Head of caudate nucleus (tissue), 42 donors: ENCODE data around the gene PEX14.

ENCODE experiments used
- DNase-seq, 42 donors: peaks; one replicate each; pipeline versions ENCODE4 v3.0.0 to v3.0.0-alpha.2; 2020 to 2021; ENCODE audit warnings: mixed read lengths in 7 of 42
- intact Hi-C: fragments of 100-400 bp; cut with DNase I; formaldehyde crosslinking; loops from one replicate; pipeline ENCODE4 v1.15.0; 2022

PEX14 gene

DNA sequence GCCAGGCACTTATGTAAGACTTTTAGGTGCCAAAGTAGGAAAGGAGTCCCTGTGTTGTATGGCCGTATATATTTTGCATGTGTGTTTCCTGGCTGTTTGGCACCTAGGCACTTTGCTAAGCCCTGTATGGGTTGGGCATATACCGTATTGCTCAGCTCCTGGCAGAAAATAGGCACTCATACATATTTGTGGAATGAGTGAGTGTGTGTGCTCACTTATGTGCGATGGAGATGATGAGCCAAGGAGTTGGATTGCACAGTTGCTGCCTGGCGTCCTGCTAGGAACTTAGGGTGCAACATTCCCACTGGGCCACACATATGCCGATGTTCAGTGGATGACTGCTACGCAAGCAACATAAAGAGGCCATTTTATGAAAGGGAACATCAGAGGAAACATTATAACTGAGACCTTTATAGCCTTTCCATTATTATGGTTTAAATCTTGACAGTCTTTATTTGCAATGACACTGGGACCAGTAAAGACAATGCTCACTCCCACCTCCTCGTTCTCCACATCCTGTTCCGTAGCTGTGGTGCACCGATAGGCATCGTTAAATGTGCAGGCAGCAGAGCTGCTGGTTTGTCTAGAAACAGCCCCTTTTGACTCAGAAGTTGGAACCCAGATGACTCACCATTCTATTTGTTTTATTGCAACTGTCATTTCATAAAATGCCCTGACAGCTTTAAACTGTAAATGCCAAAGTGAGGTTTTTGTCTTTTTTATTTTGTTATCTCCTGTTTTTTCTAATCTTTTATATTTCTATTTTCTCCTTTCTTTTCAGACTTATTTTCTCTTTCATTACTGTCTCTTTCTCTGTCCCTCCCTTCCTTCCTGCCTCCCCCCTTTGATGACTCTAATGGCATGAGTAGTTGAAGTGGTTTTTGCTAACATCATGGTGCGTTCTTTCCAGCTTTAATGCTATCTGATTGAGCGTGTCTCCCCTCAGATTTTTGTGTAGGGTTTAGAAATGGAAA, 36.1 kb downstream of the PEX14 start:
- intact Hi-C loops = loop anchor here (10.0 kb wide), 1 partner anchor 354 kb away; no protein-coding TSS in a partner anchor
- DNase-seq = peak in 11 of 42 donors; percentile 15 to 55 (median 32)

GRCh38 chr1:10511494-10511885, 36.7 kb downstream of the PEX14 start:
- intact Hi-C loops = loop anchor here (10.0 kb wide), 1 partner anchor 353 kb away; no protein-coding TSS in a partner anchor

GRCh38 chr1:10513199-10513598, 38.4 kb downstream of the PEX14 start:
- intact Hi-C loops = loop anchor here (10.0 kb wide), 1 partner anchor 352 kb away; no protein-coding TSS in a partner anchor

More at GRCh38 chr1:10511494-10511885, 36.7 kb downstream of the PEX14 start:
- no peak for DNase-seq

GRCh38 chr1:10514490-10515235, 39.9 kb downstream of the PEX14 start:
- intact Hi-C loops = loop anchor here (10.0 kb wide), 1 partner anchor 350 kb away; no protein-coding TSS in a partner anchor
- DNase-seq = peak in 3 of 42 donors; percentile 14 to 55 (median 22)

More at GRCh38 chr1:10513199-10513598, 38.4 kb downstream of the PEX14 start:
- no peak for DNase-seq

- intact Hi-C loops = loop anchor here (10.0 kb wide), 1 partner anchor 349 kb away; no protein-coding TSS in a partner anchor
Measured at GRCh38 chr1:10515301-10515975, 40.7 kb downstream of the PEX14 start.

DNA sequence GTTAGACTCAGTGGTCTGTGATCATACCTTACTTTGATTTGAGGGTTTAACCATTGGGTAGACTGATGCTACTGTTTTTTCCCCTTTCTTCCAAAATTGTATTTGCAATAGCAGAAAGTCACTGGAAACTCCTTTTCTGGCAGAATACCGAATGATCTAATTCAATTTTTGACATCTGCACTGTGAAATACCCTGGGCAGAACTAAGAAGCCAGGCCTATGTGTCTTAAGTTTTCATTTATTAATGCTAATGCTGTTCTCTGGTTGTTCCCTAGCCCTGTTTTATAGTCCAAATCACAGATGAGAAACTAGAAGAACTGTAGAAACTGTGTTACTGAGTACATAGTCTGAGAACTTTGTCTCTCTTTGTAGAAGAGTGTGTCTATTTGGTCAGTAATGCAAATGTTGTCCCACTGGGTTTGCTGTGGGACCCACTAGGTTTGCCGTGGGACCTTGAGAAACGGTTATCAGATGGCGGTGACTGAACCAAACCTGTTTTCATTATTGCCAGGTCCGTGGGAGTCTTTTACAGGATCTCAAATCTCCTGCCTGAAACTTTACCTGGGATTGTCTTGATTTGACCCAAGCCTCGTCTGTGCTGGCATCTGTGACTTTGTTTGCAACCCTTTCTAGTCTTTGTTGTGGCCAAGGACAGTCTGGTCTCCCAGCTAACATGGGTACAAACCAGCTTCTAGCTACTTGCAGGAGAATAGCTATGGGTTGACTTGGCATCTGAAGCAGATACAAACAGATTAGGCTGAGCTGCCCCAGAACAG, 41.4 kb downstream of the PEX14 start:
- intact Hi-C loops = loop anchor here (10.0 kb wide), 1 partner anchor 349 kb away; no protein-coding TSS in a partner anchor
- no peak for DNase-seq

More at GRCh38 chr1:10515301-10515975, 40.7 kb downstream of the PEX14 start:
- no peak for DNase-seq

GRCh38 chr1:10516925-10517676, 42.4 kb downstream of the PEX14 start:
- DNase-seq = no peak
- intact Hi-C loops = loop anchor here (10.0 kb wide), 1 partner anchor 348 kb away; no protein-coding TSS in a partner anchor

GRCh38 chr1:10517677-10517982, 42.9 kb downstream of the PEX14 start:
- intact Hi-C loops = loop anchor here (10.0 kb wide), 1 partner anchor 347 kb away; no protein-coding TSS in a partner anchor

GRCh38 chr1:10519016-10519417, 44.3 kb downstream of the PEX14 start:
- DNase-seq = no peak
- intact Hi-C loops = loop anchor here (10.0 kb wide), 1 partner anchor 346 kb away; no protein-coding TSS in a partner anchor

More at GRCh38 chr1:10517677-10517982, 42.9 kb downstream of the PEX14 start:
- no peak for DNase-seq

GRCh38 chr1:10520497-10520896, 45.7 kb downstream of the PEX14 start:
- intact Hi-C loops = no loop called here
- DNase-seq = no peak

- intact Hi-C loops = no loop called here
- no peak for DNase-seq
Measured at GRCh38 chr1:10520952-10521351, 46.2 kb downstream of the PEX14 start.

DNA sequence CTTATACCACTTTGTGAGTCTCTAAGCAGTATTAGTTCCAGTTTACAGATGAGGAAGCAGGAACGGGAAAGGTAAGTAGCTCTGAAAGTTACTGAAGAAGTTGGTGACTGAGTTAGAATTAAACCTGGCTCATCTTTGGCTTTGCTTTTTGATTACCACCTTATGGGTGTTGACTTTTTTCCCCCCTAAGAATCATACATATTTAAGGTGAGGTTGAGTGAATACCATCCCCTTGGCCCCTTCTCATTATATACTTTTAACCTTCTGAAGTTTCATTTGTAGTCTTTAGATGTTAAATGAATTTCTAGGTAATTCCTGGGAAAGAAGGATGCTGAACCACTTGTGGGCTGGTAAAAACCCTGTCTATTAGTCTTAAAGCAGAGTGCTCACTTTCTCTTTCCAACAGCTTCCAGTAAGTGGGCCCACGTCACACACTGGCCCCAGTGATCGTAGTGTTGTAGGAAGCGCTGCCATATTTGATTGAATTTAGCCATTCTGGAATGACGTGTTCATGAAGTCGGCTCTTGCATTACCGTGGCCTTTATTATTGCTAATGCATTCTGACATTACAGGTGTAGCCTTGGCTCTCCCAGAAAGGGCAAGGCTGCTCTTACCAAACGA, 46.9 kb downstream of the PEX14 start:
- intact Hi-C loops = no loop called here
- DNase-seq = no peak

DNA sequence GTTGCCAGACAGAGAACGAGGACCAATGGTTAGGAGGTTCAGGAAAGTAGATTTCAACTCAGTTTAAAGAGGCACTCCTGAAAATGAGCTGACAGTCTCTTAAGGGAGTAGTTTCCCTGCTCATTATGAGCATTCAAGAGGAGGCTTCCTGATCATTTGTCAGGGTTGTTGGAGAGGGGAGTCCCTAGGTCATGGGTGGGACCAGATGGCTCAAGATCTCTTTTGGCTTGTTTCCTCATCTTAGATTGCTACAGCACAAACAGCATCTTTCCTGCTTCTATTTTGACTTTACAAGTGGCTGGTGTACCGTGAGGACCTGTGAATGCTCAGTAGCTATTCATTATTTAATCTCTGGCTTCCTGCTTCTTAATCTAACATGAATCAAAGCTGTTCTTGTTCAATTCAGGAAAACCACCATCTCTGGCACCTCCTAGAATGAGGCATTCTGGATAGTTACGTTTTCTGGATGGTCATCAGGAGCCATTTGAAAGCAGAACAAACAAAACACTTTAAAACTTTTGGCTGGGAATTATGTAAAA, 47.6 kb downstream of the PEX14 start:
- intact Hi-C loops = no loop called here
- no peak for DNase-seq

- no peak for DNase-seq
- intact Hi-C loops = no loop called here
Measured at GRCh38 chr1:10525208-10525607, 50.5 kb downstream of the PEX14 start.

DNA sequence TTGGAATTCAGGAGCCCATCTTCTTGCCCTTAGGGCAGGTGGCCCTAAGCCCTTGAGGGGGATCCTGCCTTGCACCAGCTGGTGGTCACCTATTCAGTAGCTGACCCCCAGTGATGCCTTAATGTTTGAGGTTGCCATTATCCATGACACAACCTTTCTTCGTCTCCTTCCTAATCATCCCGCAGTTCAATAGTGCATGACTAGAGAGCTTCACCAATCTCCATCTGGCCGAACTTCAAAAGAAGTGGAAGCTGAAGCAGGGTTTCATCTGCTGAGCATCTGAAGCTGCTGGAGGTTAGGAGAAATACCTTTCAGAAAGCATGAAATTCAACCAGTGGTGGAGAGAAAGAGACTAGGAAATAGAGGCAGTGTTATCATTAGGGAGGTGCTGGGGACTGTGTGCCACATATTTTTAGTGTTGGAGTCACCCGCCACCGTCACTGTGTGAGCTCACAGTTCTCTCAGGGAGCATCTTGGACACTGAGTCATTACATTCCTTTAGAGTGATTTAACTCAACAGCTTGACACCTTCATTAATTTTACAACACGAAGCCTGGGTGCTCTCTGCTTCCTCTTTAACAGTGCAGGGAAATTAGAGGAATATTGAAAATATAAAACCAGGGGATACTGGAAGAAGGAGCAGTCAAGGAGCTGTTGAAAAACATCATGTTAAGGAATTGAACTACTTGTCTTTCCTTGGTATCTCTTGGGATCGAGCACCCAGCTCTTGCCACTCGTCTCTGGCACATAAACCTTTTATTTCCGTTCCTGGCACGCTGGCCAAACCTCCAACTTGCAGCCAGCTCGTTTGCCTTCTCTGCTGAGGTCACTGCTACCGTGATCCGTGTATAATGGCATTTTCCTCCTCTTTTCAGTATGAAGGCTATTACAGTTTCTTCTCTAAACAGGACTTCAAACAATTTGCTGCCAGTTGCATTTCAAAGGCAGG, 53.6 kb downstream of the PEX14 start:
- intact Hi-C loops = no loop called here
- no peak for DNase-seq

GRCh38 chr1:10529091-10529490, 54.3 kb downstream of the PEX14 start:
- DNase-seq = no peak
- intact Hi-C loops = no loop called here
